Stimulated activated CD8-positive, alpha-beta memory T cell treated with anti-CD3 and anti-CD28 coated beads, Interleukin-12 subunit alpha, Interleukin-12 subunit beta, amount 100 ng/mL, for 24 hours (primary cell): ENCODE results near the gene SEC16B.

Experiments
- DNase-seq: peaks from one replicate; pipeline ENCODE4 v3.0.0-alpha.2; 2020; ENCODE audit errors: extremely low read depth

Gene SEC16B

DNA sequence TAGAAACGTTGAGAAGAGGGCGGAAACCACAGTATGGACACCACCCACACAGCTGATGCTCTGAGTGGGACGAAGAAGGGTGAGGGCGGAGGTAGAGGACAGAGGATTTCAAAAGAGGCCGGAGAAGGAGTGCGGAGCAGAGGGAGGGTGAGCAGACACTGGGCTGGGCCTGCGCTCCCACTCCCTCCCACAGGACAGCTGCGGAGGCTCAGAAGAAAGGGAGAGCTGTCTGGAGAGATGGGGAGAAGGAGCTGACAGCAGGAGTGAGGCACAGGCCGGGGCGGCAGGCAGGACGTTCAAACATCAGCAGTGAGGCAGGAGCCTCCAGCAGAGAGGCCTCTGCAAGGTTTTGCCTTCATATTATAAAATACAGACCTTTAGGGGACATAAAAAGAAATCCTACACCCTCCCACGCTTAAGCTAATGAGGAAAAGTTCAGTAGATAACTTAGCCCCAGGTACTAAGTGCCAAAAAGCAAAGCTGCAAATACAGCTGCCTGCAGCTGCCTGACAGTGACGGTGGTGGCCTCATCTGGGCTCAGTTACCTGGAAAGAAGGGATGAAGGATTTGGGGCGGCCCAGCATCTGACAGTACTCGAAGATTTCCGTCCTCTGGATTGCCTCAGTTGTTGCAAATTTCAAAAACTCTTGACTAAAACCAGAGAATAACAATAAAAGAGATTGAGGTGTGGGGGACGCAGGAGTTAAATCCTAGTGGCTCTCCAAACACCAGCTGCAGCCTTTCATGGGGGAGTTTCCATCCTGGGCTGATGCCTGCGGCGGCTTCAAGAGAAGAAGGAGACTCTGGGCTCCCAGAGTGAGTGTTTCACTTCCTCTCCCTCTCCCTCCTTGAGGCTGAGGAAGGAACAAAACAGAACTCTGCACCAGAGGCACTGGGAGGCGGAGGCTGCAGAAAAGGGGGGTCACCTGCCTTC lies 25.6 kb downstream of the SEC16B start:
- no peak for DNase-seq

DNA sequence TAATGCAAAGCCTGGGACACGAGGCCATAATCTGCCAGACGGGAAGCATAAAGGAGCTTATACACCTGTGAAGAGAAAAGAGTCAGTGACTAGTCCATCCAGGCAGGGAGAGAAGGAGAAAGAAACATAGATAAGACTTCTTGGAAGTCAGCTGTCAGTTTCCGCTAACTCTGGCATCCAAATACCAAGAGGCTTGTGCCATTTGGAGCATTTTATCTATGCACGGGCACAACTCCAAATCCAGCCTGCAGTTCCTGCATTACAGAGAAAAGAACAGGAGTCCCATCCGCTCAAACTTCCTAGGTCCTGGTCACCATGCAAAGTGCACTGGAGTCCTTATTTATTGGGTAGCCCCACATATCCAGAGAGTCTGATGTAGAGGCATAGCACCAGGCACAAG lies 27.9 kb downstream of the SEC16B start:
- DNase-seq: no peak

DNA sequence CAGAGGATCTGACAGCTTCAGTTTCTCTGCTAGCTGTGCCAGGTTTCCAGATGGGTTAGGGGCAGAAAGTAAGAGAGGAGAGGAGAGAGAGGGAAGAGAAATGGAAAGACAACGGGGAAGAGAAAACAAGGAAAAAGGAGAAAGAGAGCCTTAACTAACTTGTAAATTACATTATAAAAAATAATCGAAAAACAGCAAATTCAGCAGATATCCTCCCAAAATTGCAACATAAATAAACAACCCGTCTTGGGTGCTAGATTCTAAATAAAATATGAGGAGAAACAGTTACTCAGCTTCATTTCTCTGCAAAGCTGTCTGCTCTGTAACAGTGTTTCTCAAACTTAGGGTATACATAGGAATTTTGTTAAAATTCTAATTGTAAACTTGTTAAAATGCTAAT lies 29.2 kb downstream of the SEC16B start:
- no peak for DNase-seq

DNA sequence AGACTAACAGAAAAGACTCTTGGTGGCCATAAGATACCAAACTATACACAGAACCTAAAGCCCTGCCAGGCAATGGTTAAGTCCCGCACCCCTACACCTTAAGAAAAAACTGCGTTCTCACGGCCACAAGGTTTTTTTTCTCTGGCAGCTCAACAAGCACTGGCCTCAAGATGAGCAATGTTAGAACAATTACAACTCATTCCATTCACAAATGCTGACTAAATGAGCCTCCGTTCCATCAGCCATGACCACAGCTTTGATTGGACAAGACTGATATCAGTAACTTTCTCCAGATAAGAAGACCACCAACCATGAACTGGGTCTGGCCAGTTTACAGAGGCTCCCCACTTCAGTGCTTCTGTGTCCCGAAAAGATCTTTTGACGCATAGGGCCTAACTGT lies 31.9 kb downstream of the SEC16B start:
- DNase-seq: no peak

GRCh38 chr1:177937174-177937770 lies 32.6 kb downstream of the SEC16B start:
- no peak for DNase-seq

- DNase-seq: no peak
These were observed 34.0 kb downstream of the SEC16B start for GRCh38 chr1:177935638-177936415.

DNA sequence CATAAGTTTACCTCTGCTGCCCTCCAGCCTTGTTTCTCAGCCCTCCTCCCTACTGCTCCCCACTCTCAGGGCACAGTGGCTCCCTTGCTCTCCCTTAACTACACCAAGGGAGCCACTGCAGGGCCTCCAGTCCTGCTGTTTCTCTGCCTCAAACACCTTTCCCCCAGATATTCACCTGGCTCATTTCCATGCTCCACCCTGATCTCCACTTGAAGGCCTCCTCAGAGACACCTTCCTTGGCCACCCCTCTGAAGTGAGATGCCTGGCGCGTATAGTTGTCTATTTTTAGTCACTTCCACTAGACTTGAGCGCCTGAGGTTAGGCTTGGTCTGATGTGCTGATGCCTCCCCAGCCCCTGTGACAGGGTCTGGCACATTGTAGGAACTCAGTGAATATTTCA lies 34.9 kb downstream of the SEC16B start:
- DNase-seq: no peak

GRCh38 chr1:177934461-177934860 lies 35.4 kb downstream of the SEC16B start:
- no peak for DNase-seq

DNA sequence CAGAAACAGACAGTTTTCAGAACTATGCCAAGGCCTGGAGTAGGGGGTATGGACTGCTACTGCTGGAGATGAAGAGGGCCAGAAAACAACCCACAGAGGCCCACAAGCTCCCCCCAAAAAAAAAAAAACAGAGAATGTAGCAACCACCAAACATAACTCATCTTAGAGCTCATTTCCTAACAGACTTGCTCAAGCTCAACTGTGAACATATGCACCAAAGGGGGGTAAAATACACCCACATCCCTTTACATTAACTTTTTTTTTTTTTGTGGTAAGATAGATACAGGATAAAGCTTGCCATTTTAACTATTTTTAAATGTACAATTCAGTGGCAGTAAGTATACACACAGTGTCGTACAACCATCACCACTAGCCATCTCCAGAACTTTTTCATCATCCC lies 36.0 kb downstream of the SEC16B start:
- DNase-seq: no peak

DNA sequence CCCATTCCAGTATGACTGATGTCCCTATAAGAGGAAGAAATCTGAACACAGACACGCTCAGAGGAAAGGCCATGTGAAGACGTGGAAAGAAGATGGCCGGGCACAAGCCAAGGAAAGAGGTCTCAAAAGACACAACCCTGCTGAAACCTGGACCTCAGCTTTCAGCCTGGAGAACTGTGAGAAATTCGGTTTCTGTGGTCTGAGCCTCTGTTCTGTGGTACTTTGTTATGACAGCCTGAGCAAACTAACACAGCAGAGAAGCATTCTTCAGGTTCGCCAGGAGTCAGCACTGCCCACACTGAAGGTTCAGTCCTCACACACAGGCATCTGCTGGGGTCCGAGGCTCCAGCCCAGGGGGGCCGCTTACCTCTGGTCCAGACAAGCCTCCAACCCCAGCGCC lies 37.7 kb downstream of the SEC16B start:
- DNase-seq: no peak

DNA sequence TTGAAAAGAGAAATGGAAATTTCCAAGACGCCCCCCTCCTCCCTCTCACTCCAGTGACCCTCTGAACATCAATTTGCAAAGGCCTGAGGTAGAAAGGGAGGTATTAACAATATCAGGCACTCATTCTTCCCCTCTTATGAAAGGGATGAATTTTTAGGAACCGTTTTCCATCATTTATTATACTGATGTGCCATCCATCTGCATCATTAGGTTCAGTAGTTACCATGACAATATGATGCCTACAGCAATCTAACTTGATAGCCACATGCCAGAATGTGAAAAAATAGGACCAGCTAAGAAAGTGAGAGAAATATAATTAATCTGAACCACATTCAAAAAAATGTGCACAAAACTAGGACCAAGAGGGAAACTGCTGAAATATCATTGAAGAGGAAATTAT lies 40.9 kb downstream of the SEC16B start:
- DNase-seq: no peak

DNA sequence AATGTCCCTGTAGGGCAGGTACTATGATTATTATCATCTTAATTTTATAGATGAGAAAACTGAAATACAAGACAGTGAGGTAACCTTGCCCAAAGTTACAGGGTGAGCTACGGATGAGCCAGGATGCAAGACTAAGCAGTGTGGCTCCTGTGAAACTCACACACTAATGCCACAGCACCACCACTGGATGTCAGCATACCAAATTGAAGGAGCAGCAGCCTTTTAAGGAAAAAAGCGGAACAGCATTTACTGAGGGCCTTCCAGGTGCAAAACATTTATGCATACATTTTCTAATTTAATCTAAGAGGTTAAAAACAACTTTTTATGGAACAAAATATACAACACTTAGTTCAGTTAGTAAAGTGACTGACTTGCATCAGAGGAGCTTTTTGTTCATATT lies 41.7 kb downstream of the SEC16B start:
- no peak for DNase-seq

- no peak for DNase-seq
These were observed 42.7 kb downstream of the SEC16B start for GRCh38 chr1:177927021-177927596.

DNA sequence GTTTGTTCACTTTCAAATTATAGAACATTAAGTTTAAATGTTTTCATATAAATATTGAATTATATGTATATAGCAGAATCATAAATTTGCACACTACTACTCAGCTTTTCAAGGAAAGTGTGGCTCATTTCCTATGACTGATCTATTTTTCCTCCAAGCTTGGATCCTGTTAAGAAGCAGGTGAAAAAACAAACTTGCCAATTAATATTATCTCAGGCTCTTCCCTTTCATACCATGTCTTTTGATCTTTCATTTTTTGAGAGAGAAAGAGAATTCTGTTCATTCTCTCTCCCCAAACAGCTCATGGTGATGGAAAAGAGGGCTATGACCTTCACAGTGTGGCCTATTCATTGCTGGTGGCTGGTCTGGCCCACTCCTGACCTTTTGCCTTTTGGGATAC lies 43.7 kb downstream of the SEC16B start:
- no peak for DNase-seq

- no peak for DNase-seq
These were observed 44.9 kb downstream of the SEC16B start for GRCh38 chr1:177925006-177925405.

- no peak for DNase-seq
These were observed 46.4 kb downstream of the SEC16B start for GRCh38 chr1:177923441-177923840.

GRCh38 chr1:177922209-177922608 lies 47.6 kb downstream of the SEC16B start:
- DNase-seq: no peak

- DNase-seq: no peak
These were observed 48.3 kb downstream of the SEC16B start for GRCh38 chr1:177921590-177921989.

GRCh38 chr1:177920091-177920490 lies 49.8 kb downstream of the SEC16B start:
- no peak for DNase-seq

DNA sequence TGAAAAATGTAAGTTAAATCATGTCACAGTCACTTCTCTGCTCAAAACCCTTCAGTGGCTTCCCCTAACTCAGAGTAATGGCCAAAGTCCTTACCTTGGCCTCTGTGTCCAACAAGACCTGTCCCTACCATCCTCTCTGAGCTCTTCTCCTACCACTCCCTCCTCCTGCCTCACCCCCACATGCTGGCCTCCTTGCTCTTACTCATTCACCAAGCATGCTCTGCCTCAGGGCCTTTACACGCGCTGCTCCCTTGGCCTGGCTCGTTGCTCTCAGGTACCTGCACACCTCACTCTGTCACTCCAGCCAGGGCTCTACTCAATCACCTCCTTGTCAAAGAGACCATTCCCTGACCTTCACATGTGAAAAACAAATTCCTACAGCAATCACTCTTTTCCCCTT lies 54.2 kb downstream of the SEC16B start:
- no peak for DNase-seq

- no peak for DNase-seq
These were observed 55.3 kb downstream of the SEC16B start for GRCh38 chr1:177914603-177915002.
